ENCODE results near the gene TTC19.
A peak's percentile ranks its signal among the peaks of the same experiment; 100 is the strongest.
"Not testable (repeated sequence)": the region's sequence is repeated elsewhere in the genome, so short reads cannot be mapped to it uniquely, and the experiment has no call there.

The TTC19 gene

DNA sequence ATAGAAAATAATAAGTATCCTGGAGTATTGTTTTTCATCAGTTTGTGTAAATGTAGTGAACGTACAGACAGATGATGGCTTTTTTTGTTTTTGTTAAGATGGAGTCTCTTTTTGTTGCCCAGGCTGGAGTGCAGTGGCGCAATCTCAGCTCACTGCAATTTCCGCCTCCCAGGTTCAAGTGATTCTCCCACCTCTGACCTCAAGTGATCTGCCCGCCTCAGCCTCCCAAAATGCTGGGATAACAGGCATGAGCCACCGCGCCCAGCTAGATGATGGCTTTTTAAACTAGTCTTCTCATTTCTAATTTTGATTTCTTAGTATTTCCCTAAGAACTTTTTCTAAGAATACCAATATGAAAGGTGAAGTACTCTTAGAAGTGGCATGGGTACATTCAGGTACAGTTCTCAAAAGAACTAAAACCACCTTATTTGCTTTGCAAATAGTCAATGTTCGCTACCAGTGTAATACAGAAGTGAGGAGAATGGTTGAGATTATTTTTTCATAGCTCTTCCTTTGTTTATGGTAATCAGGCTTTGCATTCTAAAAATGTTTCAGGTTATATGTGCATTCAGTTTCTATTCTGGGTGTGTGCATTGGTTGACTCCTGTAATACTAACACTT, 34.2 kb downstream of the TTC19 start:
- no peak for DNase-seq (ENCODE audit: low read depth)

DNA sequence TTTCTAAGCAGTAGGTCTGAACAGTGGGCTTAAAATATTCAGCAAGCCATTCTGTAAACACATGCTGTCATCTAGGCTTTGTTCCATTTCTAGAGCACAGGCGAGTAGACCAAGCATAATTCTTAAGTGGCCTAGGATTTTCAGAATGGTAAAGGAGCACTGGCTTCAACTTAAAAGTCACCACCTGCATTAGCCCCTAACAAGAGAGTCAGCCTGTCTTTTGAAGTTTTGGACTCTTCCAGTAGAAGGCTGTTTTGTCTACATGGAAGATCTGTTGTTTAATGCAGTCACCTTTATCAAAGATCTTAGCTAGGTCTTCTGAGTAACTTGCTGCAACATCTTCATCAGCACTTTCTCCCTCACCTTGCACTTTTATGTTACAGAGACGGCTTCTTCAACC, 36.6 kb downstream of the TTC19 start:
- DNase-seq (ENCODE audit: low read depth) = no peak

DNA sequence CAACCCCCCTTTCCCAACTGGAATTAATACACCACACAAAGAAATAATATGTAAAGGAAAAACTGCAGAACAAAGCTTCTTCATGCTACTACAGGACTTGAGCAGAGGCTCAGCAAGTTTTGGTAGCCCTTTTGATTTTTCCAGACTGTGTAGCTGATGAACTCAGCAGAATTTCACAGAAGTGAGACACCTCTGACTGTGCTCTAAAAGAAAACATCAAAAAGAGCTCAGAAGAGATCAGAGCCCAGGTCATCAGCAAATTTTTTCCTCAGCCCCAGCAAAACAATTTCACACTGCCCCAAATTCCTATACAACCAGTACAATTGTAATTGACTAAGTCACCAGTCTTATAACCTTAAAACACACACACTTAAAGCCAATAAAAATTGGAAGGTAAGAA, 38.0 kb downstream of the TTC19 start:
- DNase-seq (ENCODE audit: low read depth) = no peak

DNA sequence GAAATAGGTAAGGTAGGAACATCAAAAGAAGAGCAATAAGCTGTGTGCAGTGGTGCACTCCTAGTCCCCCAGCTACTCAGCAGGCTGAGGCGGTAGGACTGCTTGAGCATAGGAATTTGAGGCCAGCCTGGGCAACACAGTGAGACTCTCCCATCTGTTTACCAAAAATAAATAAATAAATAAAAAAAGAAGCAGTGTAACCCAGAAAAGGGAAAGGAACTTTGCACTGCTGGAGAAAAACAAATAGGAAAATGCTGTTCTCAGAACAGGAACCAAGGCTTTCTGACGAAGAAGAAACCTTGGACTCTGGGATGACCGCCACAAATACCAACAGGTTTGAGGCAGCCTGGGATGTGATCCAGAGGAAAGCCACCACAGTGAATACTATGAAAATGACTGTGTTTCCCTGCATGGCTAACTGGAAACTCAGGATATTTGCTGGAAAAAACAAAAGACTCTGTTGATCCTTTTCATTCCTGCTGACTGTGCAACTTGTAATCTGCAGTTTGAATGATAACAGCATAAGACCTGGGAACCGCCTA, 41.2 kb downstream of the TTC19 start:
- no peak for DNase-seq (ENCODE audit: low read depth)

DNA sequence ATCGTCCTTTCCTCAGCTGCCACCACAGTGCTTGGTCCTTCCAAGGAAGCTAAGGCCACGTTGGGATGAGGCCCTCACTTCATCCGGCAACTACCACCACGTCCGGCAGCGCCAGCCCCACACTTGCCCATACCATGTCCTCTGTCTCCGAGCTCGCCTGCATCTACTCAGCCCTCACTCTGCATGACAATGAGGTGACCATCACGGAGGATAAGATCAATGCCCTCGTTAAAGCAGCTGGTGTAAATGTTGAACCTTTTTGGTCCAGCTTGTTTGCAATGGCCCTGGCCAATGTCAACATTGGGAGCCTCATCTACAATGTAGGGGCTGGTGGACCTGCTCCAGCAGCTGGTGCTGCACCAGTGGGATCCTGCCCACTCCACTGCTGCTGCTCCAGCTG, 44.9 kb downstream of the TTC19 start:
- no peak for DNase-seq (ENCODE audit: low read depth)

DNA sequence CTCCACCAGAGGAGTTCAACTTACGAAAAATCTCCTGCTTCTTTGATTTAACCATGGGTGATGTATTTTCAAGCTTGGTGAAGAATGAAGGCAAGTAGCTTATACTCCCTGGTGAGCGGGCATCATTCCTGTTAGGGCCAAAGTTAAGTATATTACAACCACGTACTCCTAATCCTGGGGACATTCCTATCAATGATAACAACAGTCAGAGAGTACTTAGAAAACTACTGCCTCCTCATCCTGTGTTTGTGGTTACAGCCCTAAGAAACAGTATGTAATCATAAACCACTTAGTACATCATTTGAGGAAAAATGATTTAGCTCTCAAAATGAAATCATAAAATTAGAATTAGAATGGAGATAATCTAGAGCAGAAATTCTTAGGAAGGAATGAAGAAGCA, 47.3 kb downstream of the TTC19 start:
- no peak for DNase-seq (ENCODE audit: low read depth)

DNA sequence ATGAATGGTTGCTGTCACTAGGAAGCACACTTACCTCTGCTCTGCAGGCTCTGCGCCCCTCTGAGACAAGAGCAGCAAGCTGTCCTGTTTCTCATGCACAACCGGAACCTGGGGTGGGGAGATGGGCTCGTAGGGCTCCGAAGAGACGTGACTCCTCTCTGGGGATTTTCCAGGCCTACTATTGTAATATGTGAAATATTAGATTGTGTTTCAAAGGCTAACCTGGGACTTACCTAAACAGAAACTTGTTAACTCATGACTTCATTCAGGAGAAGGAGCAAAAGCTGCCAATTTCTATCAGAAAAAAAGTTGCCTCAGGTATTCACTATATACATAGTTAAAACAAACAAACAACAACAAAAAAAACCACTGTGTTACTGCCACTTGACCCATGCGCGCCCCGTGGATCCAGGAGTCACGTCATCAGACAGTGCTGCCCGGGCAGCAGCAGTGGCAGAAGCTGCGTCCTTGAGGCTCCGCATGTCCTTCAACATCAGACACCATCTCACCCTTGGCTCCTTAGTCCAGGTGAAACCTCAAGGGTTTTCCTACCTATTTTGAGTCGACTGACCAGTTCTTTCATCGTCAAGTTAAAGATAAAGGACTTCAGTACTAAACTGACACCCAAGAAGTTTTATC, 49.3 kb downstream of the TTC19 start:
- DNase-seq (ENCODE audit: low read depth) = no peak

DNA sequence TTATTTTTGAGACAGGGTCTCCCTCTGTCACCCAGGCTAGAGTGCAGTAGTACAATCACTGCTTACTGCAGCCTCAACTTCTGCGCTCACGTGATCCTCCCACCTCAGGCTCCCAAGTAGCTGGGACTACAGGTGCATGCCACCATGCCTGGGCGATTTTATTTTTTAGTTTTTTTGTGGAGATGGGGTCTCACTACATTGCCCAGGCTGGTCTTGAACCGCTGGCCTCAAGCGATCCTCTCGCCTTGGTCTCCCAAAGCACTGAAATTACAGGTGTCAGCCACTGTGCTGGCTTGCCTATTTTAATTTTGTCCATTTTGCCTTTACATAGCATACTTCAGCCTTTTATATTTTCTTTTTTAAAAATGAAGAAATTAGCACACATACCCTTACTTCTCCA, 51.2 kb downstream of the TTC19 start:
- no peak for DNase-seq (ENCODE audit: low read depth)

DNA sequence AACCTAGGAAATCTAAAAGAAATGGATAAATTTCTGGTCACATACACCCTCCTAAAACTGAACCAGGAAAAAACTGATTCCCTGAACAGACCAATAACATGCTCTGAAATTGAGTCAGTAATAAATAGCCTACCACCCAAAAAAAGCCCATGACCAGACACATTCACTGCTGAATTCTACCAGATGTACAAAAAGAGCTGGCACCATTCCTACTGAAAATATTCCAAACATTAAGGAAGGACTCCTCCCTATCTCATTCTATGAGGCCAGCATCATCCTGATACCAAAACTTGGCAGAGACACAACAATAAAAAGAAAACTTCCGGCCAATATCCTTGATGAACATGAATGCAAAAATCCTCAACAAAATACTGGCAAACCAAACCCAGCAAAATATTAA, 52.9 kb downstream of the TTC19 start:
- peak; percentile 42 for DNase-seq (ENCODE audit: low read depth)

DNA sequence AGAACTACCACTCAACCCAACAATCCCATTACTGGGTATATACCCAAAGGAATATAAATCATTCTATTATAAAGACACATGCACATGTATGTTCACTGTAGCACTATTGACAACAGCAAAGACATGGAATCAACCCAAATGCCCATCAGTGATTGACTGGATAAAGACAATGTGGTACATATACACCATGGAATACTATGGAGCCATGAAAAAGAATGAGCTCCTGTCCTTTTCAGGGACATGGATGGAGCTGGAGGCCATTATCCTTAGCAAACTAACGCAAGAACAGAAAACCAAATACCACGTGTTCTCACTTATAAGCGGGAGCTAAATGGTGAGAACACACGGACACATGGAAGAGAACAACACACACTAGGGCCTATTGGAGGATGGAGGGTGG, 55.5 kb downstream of the TTC19 start:
- DNase-seq (ENCODE audit: low read depth) = not testable (repeated sequence)

DNA sequence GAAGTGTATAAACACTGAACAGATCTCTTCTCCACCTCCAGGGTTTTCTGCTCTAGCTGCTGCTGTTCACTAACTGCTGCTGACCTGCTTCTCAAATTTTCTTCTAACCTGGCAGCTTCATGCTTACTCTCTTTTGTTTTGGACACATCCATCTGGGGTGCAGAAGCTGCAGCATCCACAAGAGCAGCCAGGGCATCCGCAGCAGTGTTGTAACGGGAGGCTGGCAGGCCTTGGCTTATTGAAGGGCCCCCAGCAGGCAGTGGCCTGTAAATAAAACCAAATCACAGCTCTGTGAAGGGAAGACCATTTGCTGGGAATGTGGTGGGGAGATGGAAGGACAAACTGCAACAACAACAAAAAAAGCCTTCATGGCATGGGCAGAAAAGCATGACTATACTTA, 62.0 kb downstream of the TTC19 start:
- DNase-seq (ENCODE audit: low read depth) = no peak

DNA sequence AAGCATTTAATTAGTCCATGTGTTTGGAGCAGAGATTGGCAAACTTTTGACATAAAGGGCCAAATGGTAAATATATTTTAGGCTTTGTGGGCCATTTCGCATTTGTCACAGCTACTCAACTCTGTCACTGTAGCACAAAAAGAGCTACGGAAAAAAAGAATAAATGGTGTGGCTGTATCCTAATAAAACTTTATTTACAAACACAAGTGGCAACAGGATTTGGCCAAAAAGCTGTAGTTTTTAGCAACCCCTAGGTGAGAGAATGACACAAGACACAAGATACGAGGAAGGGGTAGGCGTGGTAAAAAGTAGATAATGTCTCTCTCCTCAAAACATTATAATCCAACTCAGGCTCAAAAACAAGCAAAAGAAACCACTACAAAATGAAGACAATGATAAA, 66.5 kb downstream of the TTC19 start:
- DNase-seq (ENCODE audit: low read depth) = no peak

DNA sequence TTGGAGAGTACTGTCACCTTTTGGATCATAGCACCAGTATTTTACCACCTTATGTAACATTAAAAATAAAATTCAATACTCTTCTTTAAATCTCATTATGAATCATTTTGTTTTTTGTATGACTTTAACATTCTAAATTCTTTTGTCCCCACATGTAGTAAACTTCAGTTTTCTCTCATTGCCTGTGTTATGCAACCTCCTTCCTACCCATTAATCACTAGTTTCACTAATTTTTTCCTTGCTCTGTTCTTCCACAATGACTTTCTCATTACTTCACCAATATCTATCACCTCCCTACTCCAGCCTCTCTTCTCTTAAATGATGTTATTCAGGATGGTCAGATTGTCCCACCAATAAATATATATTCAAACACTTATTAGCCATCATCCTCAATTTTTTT, 68.7 kb downstream of the TTC19 start:
- DNase-seq (ENCODE audit: low read depth) = no peak

DNA sequence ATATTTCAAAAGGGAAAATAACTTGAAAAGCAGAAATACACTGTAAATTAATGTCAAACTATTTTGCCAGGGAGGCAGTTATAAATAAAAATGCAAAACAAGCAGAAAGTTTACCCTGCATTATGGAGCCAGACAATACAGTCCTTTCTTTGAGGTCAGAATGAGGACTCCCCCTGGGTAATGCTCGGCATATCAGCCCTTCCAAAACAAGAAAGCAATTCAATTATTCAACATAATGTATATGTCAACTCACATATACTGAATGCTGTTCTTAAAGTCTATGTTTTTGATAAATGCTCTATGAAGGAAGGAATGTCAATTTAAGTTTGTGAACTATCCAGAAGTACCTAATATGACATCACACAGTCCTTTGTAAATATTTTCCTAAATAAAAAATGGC, 72.4 kb downstream of the TTC19 start:
- no peak for DNase-seq (ENCODE audit: low read depth)

DNA sequence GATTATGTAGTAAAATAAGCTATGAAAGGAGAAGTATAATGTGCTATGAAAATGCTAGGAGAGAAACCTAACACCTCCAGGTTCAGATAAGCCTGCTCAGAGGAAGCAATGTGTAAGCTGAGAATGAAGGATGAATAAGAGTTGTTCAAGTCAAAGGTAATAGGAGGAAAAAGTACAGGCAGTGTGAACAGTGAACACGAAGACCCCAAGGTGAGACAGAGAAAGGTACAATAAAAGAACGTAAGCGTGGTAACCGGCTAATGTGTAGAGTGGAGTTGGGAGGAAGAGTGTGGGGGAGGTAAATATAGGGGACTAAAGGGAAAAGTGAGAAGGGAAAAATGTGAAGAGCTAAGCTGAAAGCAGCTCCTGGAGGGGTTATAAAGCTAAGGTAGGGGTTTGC, 74.2 kb downstream of the TTC19 start:
- DNase-seq (ENCODE audit: low read depth) = no peak

DNA sequence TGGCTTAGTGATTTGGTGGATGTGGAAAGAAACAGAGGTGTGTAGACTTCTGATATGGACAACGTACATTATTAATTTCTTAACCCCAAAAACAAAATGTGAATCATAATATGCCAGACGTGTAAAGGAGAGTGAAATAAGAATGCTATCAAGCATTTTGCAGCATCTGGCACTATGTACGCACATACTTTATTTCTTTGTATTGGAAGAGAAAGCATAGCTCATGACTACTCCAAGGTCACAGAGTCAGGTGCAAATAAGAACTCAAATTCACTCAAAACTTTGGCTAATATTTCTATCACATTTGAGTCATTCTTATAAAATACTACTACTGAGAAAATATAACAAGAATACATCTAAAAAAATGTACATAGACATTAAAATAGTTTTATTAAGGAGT, 74.8 kb downstream of the TTC19 start:
- no peak for DNase-seq (ENCODE audit: low read depth)

DNA sequence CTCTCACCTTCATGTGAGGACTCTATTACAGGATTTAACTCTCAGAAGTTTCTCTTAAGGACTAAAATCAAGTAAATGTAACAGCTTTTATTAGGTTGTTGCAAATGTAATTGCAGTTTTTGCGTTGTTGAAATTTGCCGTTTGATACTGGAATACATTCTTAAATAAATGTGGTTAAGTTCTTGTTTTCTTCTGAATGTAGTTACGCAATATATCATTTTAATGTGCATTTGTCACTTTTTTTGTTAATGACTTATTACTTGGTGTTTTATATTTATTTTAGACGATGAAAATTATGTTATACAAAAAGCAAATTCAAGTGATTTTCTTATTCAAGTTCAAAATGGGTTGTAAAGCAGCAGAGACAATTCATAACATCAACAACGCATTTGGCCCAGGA, 76.3 kb downstream of the TTC19 start:
- DNase-seq (ENCODE audit: low read depth) = no peak

All from HS-27A (cell line).